Measurements from ENCODE around the gene CD300C. TPM values are rescaled to one million over a fixed set of nuclear protein-coding genes. Genes with fewer than 3 reads are reported as not detected.

Gene CD300C
- total RNA-seq, 1 donor from 2014 or later, result 0.27 TPM

- H3K79me2 ChIP-seq (ENCODE audit: insufficient read depth, low read length), result no peaks in the 10 kb centered on the region
- H3K36me3 ChIP-seq (ENCODE audit: insufficient read depth, low read length), result no peaks in the 10 kb centered on the region
- no peak for FAIRE-seq
- H3K4me1 ChIP-seq (ENCODE audit: insufficient read depth, low read length), result no peaks in the 10 kb centered on the region
- no peak for DNase-seq (ENCODE audit: low read depth)
- H4K20me1 ChIP-seq (ENCODE audit: insufficient read depth, low read length), result no peaks in the 10 kb centered on the region
- H3K9me3 Mint-ChIP-seq (ENCODE audit: unreplicated experiment), result peaks cover 15% of the 10 kb centered on the region
- TF ChIP-seq EZH2 (IDR thresholded peaks at IDR 0.05; ENCODE audit: insufficient read depth, low read length), result no peak
- no peak for TF ChIP-seq CTCF (IDR thresholded peaks at IDR 0.05; ENCODE audit: insufficient read depth, low read depth, low read length)
- H3K4me3 ChIP-seq (ENCODE audit: insufficient read depth, low read depth, low read length), result no peak overlapping the region
- H3K4me2 ChIP-seq (ENCODE audit: low read length), result no peak overlapping the region
- H3K36me3 Mint-ChIP-seq (ENCODE audit: low read depth, unreplicated experiment), result no peaks in the 10 kb centered on the region
- no peak overlapping the region for H3K9ac ChIP-seq (ENCODE audit: low read length)
- no peak overlapping the region for H3K27ac Mint-ChIP-seq (ENCODE audit: unreplicated experiment)
- H3K27me3 Mint-ChIP-seq (ENCODE audit: low read depth, unreplicated experiment), result peaks cover 52% of the 10 kb centered on the region
- H3K4me1 Mint-ChIP-seq (ENCODE audit: low read depth, unreplicated experiment), result no peaks in the 10 kb centered on the region
- H3K27me3 ChIP-seq (ENCODE audit: insufficient read depth, low read length), result no peaks in the 10 kb centered on the region
- peaks cover 3% of the 10 kb centered on the region for H3K9me3 ChIP-seq (ENCODE audit: insufficient read depth, low read depth, low read length)
- no peak overlapping the region for H3K27ac ChIP-seq (ENCODE audit: low read depth, low read length)
- no peak overlapping the region for H3K4me3 Mint-ChIP-seq (ENCODE audit: unreplicated experiment)
- H2AFZ ChIP-seq (ENCODE audit: low read depth, low read length), result no peak overlapping the region
These were observed 23.4 kb downstream of the CD300C start for GRCh38 chr17:74522381-74523105.

GRCh38 chr17:74521701-74522201 is 24.2 kb downstream of the CD300C start:
- H3K27ac ChIP-seq (ENCODE audit: low read depth, low read length), result no peak overlapping the region
- Mint-ChIP-seq H3K27me3 (ENCODE audit: low read depth, unreplicated experiment) (peaks cover 47% of the 10 kb centered on the region), H3K4me3 (ENCODE audit: unreplicated experiment) (no peak overlapping the region), H3K36me3 (ENCODE audit: low read depth, unreplicated experiment) (no peaks in the 10 kb centered on the region), H3K9me3 (ENCODE audit: unreplicated experiment) (peaks cover 15% of the 10 kb centered on the region), H3K27ac (ENCODE audit: unreplicated experiment) (no peak overlapping the region), H3K4me1 (ENCODE audit: low read depth, unreplicated experiment) (no peaks in the 10 kb centered on the region)
- no peaks in the 10 kb centered on the region for H4K20me1 ChIP-seq (ENCODE audit: insufficient read depth, low read length)
- no peak overlapping the region for H3K4me3 ChIP-seq (ENCODE audit: insufficient read depth, low read depth, low read length)
- FAIRE-seq, result no peak
- H3K9me3 ChIP-seq (ENCODE audit: insufficient read depth, low read depth, low read length), result peaks cover 3% of the 10 kb centered on the region
- no peak overlapping the region for H2AFZ ChIP-seq (ENCODE audit: low read depth, low read length)
- H3K79me2 ChIP-seq (ENCODE audit: insufficient read depth, low read length), result no peaks in the 10 kb centered on the region
- DNase-seq (ENCODE audit: low read depth), result no peak
- no peaks in the 10 kb centered on the region for H3K36me3 ChIP-seq (ENCODE audit: insufficient read depth, low read length)
- TF ChIP-seq CTCF (IDR thresholded peaks at IDR 0.05; ENCODE audit: insufficient read depth, low read depth, low read length), result no peak
- TF ChIP-seq EZH2 (IDR thresholded peaks at IDR 0.05; ENCODE audit: insufficient read depth, low read length), result no peak
- no peaks in the 10 kb centered on the region for H3K4me1 ChIP-seq (ENCODE audit: insufficient read depth, low read length)
- no peaks in the 10 kb centered on the region for H3K27me3 ChIP-seq (ENCODE audit: insufficient read depth, low read length)
- no peak overlapping the region for H3K4me2 ChIP-seq (ENCODE audit: low read length)
- H3K9ac ChIP-seq (ENCODE audit: low read length), result no peak overlapping the region

Measured in astrocyte (in vitro differentiated cells and primary cell).